DMS53 treated with DMSO at 0.1 percent for 48 hours (cell line): ENCODE data around the gene HIPK2.
"Not testable (repeated sequence)": the region's sequence is repeated elsewhere in the genome, so short reads cannot be mapped to it uniquely, and the experiment has no call there.

Experiments used
- DNase-seq: peaks from one replicate; lab custom pipeline; 2025; ENCODE audit not compliant: unreplicated experiment; lab: John Stamatoyannopoulos, UW

Gene HIPK2

GRCh38 chr7:139630643-139631519 lies 146.9 kb downstream of the HIPK2 start:
- DNase-seq = no peak

GRCh38 chr7:139629392-139630082 lies 148.3 kb downstream of the HIPK2 start:
- no peak for DNase-seq

GRCh38 chr7:139627831-139628230 lies 150.0 kb downstream of the HIPK2 start:
- DNase-seq = no peak

GRCh38 chr7:139626817-139627216 lies 151.0 kb downstream of the HIPK2 start:
- no peak for DNase-seq

- DNase-seq = no peak
These were observed 154.3 kb downstream of the HIPK2 start for GRCh38 chr7:139623518-139623917.

- peak; percentile 49 for DNase-seq
These were observed 157.0 kb downstream of the HIPK2 start for GRCh38 chr7:139620676-139621344.

GRCh38 chr7:139619367-139619657 lies 158.5 kb downstream of the HIPK2 start:
- no peak for DNase-seq

- no peak for DNase-seq
These were observed 159.1 kb downstream of the HIPK2 start for GRCh38 chr7:139618482-139619366.

GRCh38 chr7:139617074-139617473 lies 160.7 kb downstream of the HIPK2 start:
- DNase-seq = no peak

GRCh38 chr7:139614886-139615285 lies 162.9 kb downstream of the HIPK2 start:
- DNase-seq = no peak

- peak; percentile 54 for DNase-seq
These were observed 163.8 kb downstream of the HIPK2 start for GRCh38 chr7:139613971-139614411.

GRCh38 chr7:139611556-139611955 lies 166.2 kb downstream of the HIPK2 start:
- DNase-seq = not testable (repeated sequence)

- DNase-seq = no peak
These were observed 167.2 kb downstream of the HIPK2 start for GRCh38 chr7:139610595-139610994.

- DNase-seq = no peak
These were observed 173.9 kb downstream of the HIPK2 start for GRCh38 chr7:139603896-139604295.

- DNase-seq = no peak
These were observed 174.5 kb downstream of the HIPK2 start for GRCh38 chr7:139603282-139603681.

- peak; percentile 81 for DNase-seq
These were observed 175.6 kb downstream of the HIPK2 start for GRCh38 chr7:139602143-139602722.

GRCh38 chr7:139601176-139601575 lies 176.6 kb downstream of the HIPK2 start:
- DNase-seq = no peak

- DNase-seq = no peak
These were observed 177.5 kb downstream of the HIPK2 start for GRCh38 chr7:139600306-139600705.

- DNase-seq = peak; percentile 36
These were observed 179.2 kb downstream of the HIPK2 start for GRCh38 chr7:139598642-139599041.

GRCh38 chr7:139597028-139597427 lies 180.8 kb downstream of the HIPK2 start:
- DNase-seq = no peak
